ENCODE data around the gene FNBP1. TPM values are rescaled to one million over a fixed set of nuclear protein-coding genes. Genes with fewer than 3 reads are reported as not detected.

Gene FNBP1
- total and polyA plus RNA-seq, 2 of the 8 experiments (the other 6 are each of a cell fraction or from before 2014, with no cell fraction given), result 7.2 to 40.9 TPM

GRCh38 chr9:129839324-129840023 is 203.5 kb downstream of the FNBP1 start:
- Histone ChIP-seq H3K56ac (replicated peaks; ENCODE audit: insufficient read length, low read depth, low read length) (no peak overlapping the region), H3K4me2 (ENCODE audit: insufficient read depth in 1 of 2, low read depth in 2 of 2, low read length in 2 of 2) (no peak overlapping the region), H3K4me1 (replicated peaks in 1 of 4; ENCODE audit: control insufficient read depth in 3 of 4, insufficient read depth in 4 of 4, low read length in 3 of 4) (peaks cover 5 to 18% (median 10%) of the 10 kb centered on the region in 4 experiments; a peak in 6 of 7 replicates), H2BK20ac (ENCODE audit: low read length) (no peak overlapping the region), H3K23me2 (ENCODE audit: low read depth, low read length) (peaks cover 3% of the 10 kb centered on the region), H3K27me3 (replicated peaks in 1 of 4; ENCODE audit: control insufficient read depth in 3 of 4, extremely low read depth in 1 of 4, insufficient read depth in 3 of 4, low read length in 3 of 4) (no peaks in the 10 kb centered on the region), H3K4me3 (ENCODE audit: extremely low read depth in 1 of 4, insufficient read depth in 2 of 4, low read depth in 3 of 4, low read length in 4 of 4) (no peak overlapping the region), H3K36me3 (ENCODE audit: control insufficient read depth in 2 of 4, insufficient read depth in 4 of 4, low read length in 3 of 4) (no peaks in the 10 kb centered on the region), H2BK120ac (replicated peaks; ENCODE audit: low read depth, low read length) (no peak overlapping the region), H3K79me1 (ENCODE audit: low read depth, low read length) (peaks cover 4% of the 10 kb centered on the region), H4K20me1 (replicated peaks in 1 of 2; ENCODE audit: control insufficient read depth in 1 of 2, insufficient read depth in 2 of 2, low read length in 2 of 2) (peaks cover 0 to 3% of the 10 kb centered on the region in 2 experiments), H2AK5ac (ENCODE audit: low read depth, low read length) (no peak overlapping the region), H3K4ac (replicated peaks; ENCODE audit: insufficient read length, low read depth, low read length) (no peak overlapping the region), H2BK5ac (ENCODE audit: low read depth, low read length) (peak overlapping the region; percentile 21; the same call in 1 of the 2 replicates), H3K14ac (ENCODE audit: insufficient read length) (no peak overlapping the region), H2AFZ (ENCODE audit: low read length) (no peak overlapping the region), H2BK12ac (ENCODE audit: low read depth, low read length) (no peak overlapping the region), H3K23ac (ENCODE audit: insufficient read length) (no peak overlapping the region), H3K9me3 (ENCODE audit: insufficient read depth in 2 of 2, low read depth in 1 of 2, low read length in 1 of 2) (no peaks in the 10 kb centered on the region), H3K79me2 (ENCODE audit: control insufficient read depth in 1 of 2, insufficient read depth in 2 of 2, low read length in 2 of 2) (peaks cover 3 to 4% of the 10 kb centered on the region in 2 experiments; a peak in 3 of 4 replicates), H3K9ac (replicated peaks in 1 of 4; ENCODE audit: extremely low read depth in 1 of 4, low read depth in 3 of 4, low read length in 3 of 4) (no peak overlapping the region; a peak in 1 of 7 replicates), H4K5ac (ENCODE audit: insufficient read length, low read depth, low read length) (no peak overlapping the region), H4K8ac (ENCODE audit: extremely low read depth, insufficient read depth, low read length) (peak overlapping the region; percentile 7; the same call in 1 of the 2 replicates), H3K27ac (ENCODE audit: low read depth, low read length) (no peak overlapping the region), H2BK15ac (ENCODE audit: low read length) (0 out of 2 replicates have a peak overlapping the region, but pooled peaks have one; percentile 76), H3K18ac (ENCODE audit: extremely low read depth, low read length) (no peak overlapping the region), H4K91ac (replicated peaks; ENCODE audit: insufficient read length, low read length) (peak overlapping the region; percentile 57)
- ChIA-PET CTCF (ENCODE audit: partially characterized antibody) (interaction anchor here (1.4 kb wide), 1 partner anchor 46 kb away, joined by 4 read pairs; no protein-coding TSS in a partner anchor), POLR2A (ENCODE audit: partially characterized antibody) (interaction anchor here (1.2 kb wide), 1 partner anchor 16 kb away, joined by 3 read pairs; no protein-coding TSS in a partner anchor)
- DNase-seq (ENCODE audit: low read depth in 1 of 2, low spot score in 2 of 2) (no peak), FAIRE-seq (no peak)
- TF ChIP-seq RNF2 (IDR thresholded peaks at IDR 0.05; ENCODE audit: borderline replicate concordance, low read depth, low read length, missing control alignments, poor library complexity, severe bottlenecking), result no peak
- no peak for TF ChIP-seq RBBP5 (IDR thresholded peaks at IDR 0.05; ENCODE audit: borderline replicate concordance, low read depth, low read length)
- no peak for TF ChIP-seq SP1 (IDR thresholded peaks at IDR 0.05; ENCODE audit: low read depth, low read length)
- WGBS, 2 experiments (ENCODE audit: extremely low coverage in 1 of 2, insufficient coverage in 1 of 2, insufficient read length in 1 of 2, insufficient replicate concordance in 2 of 2, low coverage in 1 of 2, low lambda C conversion rate in 2 of 2, missing lambda C conversion rate in 1 of 2), result 74% methylated on average over 8 of the region's 10 CpGs; no CpG with 5 or more reads in 1 of the 2 experiments
